ENCODE results near the gene ADIRF.
"Not testable (repeated sequence)": the region's sequence is repeated elsewhere in the genome, so short reads cannot be mapped to it uniquely, and the experiment has no call there.

Gene ADIRF

GRCh38 chr10:86968271-86968993, at the start of gene ADIRF:
Gene ADIRF (plus strand): TSS chr10:86968482. CDS start chr10:86968545, 63 bp downstream.
- no peak for DNase-seq

- DNase-seq = no peak
Observed at GRCh38 chr10:86922553-86922961, 45.7 kb upstream of the ADIRF start.

- no peak for DNase-seq
Observed at GRCh38 chr10:86929468-86930380, 38.6 kb upstream of the ADIRF start.

- no peak for DNase-seq
Observed at GRCh38 chr10:86931872-86932271, 36.4 kb upstream of the ADIRF start.

- no peak for DNase-seq
Observed at GRCh38 chr10:86932674-86933073, 35.6 kb upstream of the ADIRF start.

- DNase-seq = not testable (repeated sequence)
Observed at GRCh38 chr10:86934162-86934711, 34.0 kb upstream of the ADIRF start.

GRCh38 chr10:86936661-86937501, 31.4 kb upstream of the ADIRF start:
- no peak for DNase-seq

GRCh38 chr10:86937502-86938154, 30.7 kb upstream of the ADIRF start:
- DNase-seq = no peak

GRCh38 chr10:86938260-86938659, 30.0 kb upstream of the ADIRF start:
- DNase-seq = no peak

GRCh38 chr10:86940076-86940475, 28.2 kb upstream of the ADIRF start:
- not testable (repeated sequence) for DNase-seq

- no peak for DNase-seq
Observed at GRCh38 chr10:86940677-86941076, 27.6 kb upstream of the ADIRF start.

GRCh38 chr10:86941426-86941825, 26.9 kb upstream of the ADIRF start:
- DNase-seq = no peak

GRCh38 chr10:86941991-86942421, 26.3 kb upstream of the ADIRF start:
- DNase-seq = no peak

GRCh38 chr10:86942441-86943315, 25.6 kb upstream of the ADIRF start:
- no peak for DNase-seq

GRCh38 chr10:86943316-86944030, 24.8 kb upstream of the ADIRF start:
- no peak for DNase-seq

- DNase-seq = no peak
Observed at GRCh38 chr10:86944031-86944419, 24.3 kb upstream of the ADIRF start.

- no peak for DNase-seq
Observed at GRCh38 chr10:86944471-86944870, 23.8 kb upstream of the ADIRF start.

GRCh38 chr10:86944907-86945306, 23.4 kb upstream of the ADIRF start:
- no peak for DNase-seq

GRCh38 chr10:86945361-86946212, 22.7 kb upstream of the ADIRF start:
- no peak for DNase-seq
